Fibroblast of the conjunctiva (primary cell): Measurements from ENCODE around the gene KRT6B.
"Not testable (repeated sequence)": the region's sequence is repeated elsewhere in the genome, so short reads cannot be mapped to it uniquely, and the experiment has no call there.

Source experiments
- DNase-seq: peaks from one replicate; pipeline ENCODE4 v3.0.0-alpha.2; 2010; ENCODE audit warnings: low read depth

The KRT6B gene

DNA sequence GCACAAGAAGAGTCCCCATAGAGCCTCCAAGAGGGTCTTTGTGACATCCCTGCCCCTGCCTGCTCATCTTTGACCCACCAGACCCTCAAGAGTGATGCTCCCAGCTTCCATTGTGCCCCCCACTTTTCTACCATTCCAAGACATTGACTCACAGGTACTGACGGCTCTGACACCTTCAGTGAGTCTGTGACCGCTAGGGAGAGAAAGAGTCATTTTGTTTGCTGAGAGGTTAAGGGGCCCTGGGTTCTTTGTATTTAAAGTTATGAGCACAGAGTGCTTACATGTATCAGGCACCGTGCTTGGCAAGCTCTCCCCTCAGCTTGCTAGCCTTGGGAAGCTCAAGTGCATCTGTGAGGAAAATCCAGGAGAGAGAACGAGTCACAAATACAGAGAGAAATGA, 38.7 kb downstream of the KRT6B start:
- DNase-seq = no peak

GRCh38 chr12:52411815-52412214, 40.1 kb downstream of the KRT6B start:
- no peak for DNase-seq

GRCh38 chr12:52410589-52411248, 41.2 kb downstream of the KRT6B start:
- not testable (repeated sequence) for DNase-seq

- no peak for DNase-seq
Observed at GRCh38 chr12:52407918-52408317, 44.0 kb downstream of the KRT6B start.

- DNase-seq = no peak
Observed at GRCh38 chr12:52405922-52406385, 46.0 kb downstream of the KRT6B start, which contains the start of gene KRT82. Gene KRT82 (minus strand): TSS chr12:52406335. CDS start chr12:52406277, 58 bp downstream.

GRCh38 chr12:52404951-52405350, 47.0 kb downstream of the KRT6B start:
- no peak for DNase-seq

GRCh38 chr12:52403561-52403960, 48.4 kb downstream of the KRT6B start:
- DNase-seq = no peak

DNA sequence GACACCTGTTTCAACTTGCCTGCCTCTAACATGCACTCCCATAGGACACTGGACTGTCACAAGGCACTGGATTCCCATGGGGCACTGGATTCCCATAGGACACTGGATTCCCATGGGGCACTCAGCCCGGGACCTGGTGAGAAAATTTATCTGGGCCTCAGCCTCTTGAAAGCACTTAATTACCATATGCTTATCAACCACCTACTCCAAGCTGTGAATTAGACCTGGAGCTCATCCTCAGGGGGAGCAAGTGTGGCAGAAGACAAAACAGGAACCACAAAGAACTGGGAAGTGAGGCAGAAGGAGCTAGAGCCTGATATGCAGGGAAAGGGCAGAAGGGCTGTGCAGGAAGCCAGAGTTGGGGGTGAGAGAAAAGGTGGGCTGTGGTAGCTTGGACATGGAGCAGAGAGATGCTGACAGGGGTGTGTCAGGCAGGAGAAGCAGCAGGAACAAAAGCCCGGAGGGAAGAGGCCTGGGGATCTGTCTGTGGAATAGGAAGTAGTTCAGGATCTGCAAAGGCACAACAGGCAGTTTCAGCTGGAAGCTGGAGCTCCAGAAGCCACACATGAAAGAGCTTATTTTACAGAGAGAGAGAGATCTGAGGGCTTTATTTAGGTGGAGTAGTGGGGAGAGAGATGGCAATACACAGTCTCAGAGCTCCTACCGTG, 48.9 kb downstream of the KRT6B start:
- no peak for DNase-seq

- DNase-seq = no peak
Observed at GRCh38 chr12:52402377-52402776, 49.6 kb downstream of the KRT6B start.

- DNase-seq = no peak
Observed at GRCh38 chr12:52401926-52402325, 50.0 kb downstream of the KRT6B start.

DNA sequence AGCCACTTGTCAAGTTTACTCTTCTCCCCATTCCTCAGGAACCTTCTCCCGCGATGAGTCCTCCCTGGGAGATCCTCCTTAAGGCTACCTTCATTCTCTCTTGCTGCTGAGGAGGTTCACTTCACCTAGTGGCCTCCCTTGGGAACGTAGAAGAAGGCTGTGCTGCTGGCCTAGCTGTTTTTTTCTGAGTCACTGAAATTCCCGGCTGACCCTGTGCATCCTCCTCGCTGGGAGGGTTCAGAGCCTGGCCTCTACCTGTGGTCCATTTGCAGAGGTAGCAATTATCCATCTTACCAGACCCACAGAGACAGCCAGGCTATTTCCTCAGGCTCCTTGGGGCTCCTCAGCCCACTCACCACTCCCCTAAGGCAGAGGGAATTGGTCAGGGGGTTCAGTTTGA, 50.4 kb downstream of the KRT6B start:
- DNase-seq = no peak

- no peak for DNase-seq
Observed at GRCh38 chr12:52400906-52401305, 51.0 kb downstream of the KRT6B start.

GRCh38 chr12:52399756-52400155, 52.2 kb downstream of the KRT6B start:
- DNase-seq = no peak

DNA sequence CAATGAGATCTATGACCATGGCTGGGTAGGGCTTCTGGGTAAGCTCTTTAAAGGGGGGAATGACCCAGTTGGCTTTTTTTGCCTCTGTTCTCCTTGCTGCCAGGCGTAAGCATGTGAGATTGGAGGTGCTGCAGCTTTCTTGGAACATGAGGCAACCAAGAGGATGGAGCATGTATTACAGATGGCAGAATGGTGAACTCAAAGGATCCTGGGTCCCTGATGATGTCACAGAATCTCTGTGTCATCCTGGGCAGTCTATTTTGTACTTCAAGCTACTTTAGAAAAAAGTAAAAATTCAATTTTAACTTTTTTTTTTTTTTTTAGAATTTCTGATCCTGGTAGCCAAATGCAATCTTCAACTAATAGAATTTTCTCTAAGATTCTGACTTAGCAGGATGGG, 53.8 kb downstream of the KRT6B start:
- DNase-seq = no peak

GRCh38 chr12:52396656-52397055, 55.3 kb downstream of the KRT6B start:
- no peak for DNase-seq
